HEK293 (cell line): ENCODE data around the gene VEPH1.

ENCODE experiments used
- CTCF ChIP-seq: fragments of 450-650 bp; formaldehyde crosslinking; IDR thresholded peaks from 2 replicates; pipeline ENCODE4 v1.5.1; 2016; ENCODE audit warnings: missing biosample characterization, missing genetic modification characterization
- IKZF3 ChIP-seq: fragments of 450-650 bp; IDR thresholded peaks from 2 replicates; pipeline ENCODE4 v1.5.0; 2018; ENCODE audit warnings: missing biosample characterization, mild to moderate bottlenecking, missing genetic modification characterization, moderate library complexity
- KLF9 ChIP-seq: fragments of 450-650 bp; formaldehyde crosslinking; IDR thresholded peaks from 2 replicates; pipeline ENCODE4 v1.5.1; 2016; ENCODE audit warnings: missing biosample characterization, missing genetic modification characterization, low read depth
- ZBTB26 ChIP-seq: fragments of 450-650 bp; formaldehyde crosslinking; optimal IDR thresholded peaks from 2 replicates; pipeline ENCODE3; 2016; ENCODE audit warnings: missing biosample characterization, mild to moderate bottlenecking, missing genetic modification characterization
- ZBTB44 ChIP-seq: fragments of 450-650 bp; IDR thresholded peaks from 2 replicates; pipeline ENCODE4 v1.5.1; 2018; ENCODE audit warnings: missing biosample characterization, mild to moderate bottlenecking, missing genetic modification characterization
- ZNF768 ChIP-seq: fragments of 450-650 bp; formaldehyde crosslinking; IDR thresholded peaks from 2 replicates; pipeline ENCODE4 v1.5.1; 2018; ENCODE audit warnings: missing biosample characterization, mild to moderate bottlenecking, missing genetic modification characterization
- ZNF792 ChIP-seq: fragments of 450-650 bp; formaldehyde crosslinking; IDR thresholded peaks from 2 replicates; pipeline ENCODE4 v1.5.1; 2016; ENCODE audit warnings: missing biosample characterization, missing genetic modification characterization

- TF ChIP-seq CTCF (no peak), ZNF768 (no peak), ZBTB44 (tag by site-specific recombination) (no peak), IKZF3 (no peak), KLF9 (tag by site-specific recombination) (no peak), ZBTB26 (tag by site-specific recombination) (no peak), ZNF792 (no peak)
These were observed 267.9 kb downstream of the VEPH1 start for GRCh38 chr3:157235291-157235690.
